ENCODE measurements around the gene ABCB10.
A peak's percentile ranks its signal among the peaks of the same experiment; 100 is the strongest.
"Not testable (repeated sequence)": the region's sequence is repeated elsewhere in the genome, so short reads cannot be mapped to it uniquely, and the experiment has no call there.

Gene ABCB10

GRCh38 chr1:229529639-229530038, 28.9 kb downstream of the ABCB10 start:
- H3K27ac ChIP-seq (ENCODE audit: low read length): no peak overlapping the region
- peaks cover 30 to 59% of the 10 kb centered on the region in 2 donors for H3K36me3 ChIP-seq (ENCODE audit: control insufficient read depth in 1 of 2, insufficient read depth in 2 of 2, low read length in 2 of 2)
- no peaks in the 10 kb centered on the region for H3K4me1 ChIP-seq (ENCODE audit: control insufficient read depth in 1 of 2, insufficient read depth in 2 of 2, low read length in 2 of 2)
- H3K4me3 ChIP-seq (ENCODE audit: low read depth in 1 of 2, low read length in 2 of 2): no peak overlapping the region
- H3K9me3 ChIP-seq (ENCODE audit: control insufficient read depth in 1 of 2, low read length in 2 of 2): no peaks in the 10 kb centered on the region
- H3K27me3 ChIP-seq (ENCODE audit: low read depth, low read length): no peaks in the 10 kb centered on the region

- Histone ChIP-seq H3K9me3 (ENCODE audit: control insufficient read depth in 1 of 2, low read length in 2 of 2) (no peaks in the 10 kb centered on the region), H3K27ac (ENCODE audit: low read length) (no peak overlapping the region), H3K36me3 (ENCODE audit: control insufficient read depth in 1 of 2, insufficient read depth in 2 of 2, low read length in 2 of 2) (peaks cover 36 to 72% of the 10 kb centered on the region in 2 donors), H3K27me3 (ENCODE audit: low read depth, low read length) (no peaks in the 10 kb centered on the region), H3K4me1 (ENCODE audit: control insufficient read depth in 1 of 2, insufficient read depth in 2 of 2, low read length in 2 of 2) (no peaks in the 10 kb centered on the region), H3K4me3 (ENCODE audit: low read depth in 1 of 2, low read length in 2 of 2) (no peak overlapping the region)
These were observed 31.8 kb downstream of the ABCB10 start for GRCh38 chr1:229526695-229527094.

GRCh38 chr1:229523052-229523451, 35.5 kb downstream of the ABCB10 start:
- Histone ChIP-seq H3K9me3 (ENCODE audit: control insufficient read depth in 1 of 2, low read length in 2 of 2) (no peaks in the 10 kb centered on the region), H3K4me3 (ENCODE audit: low read depth in 1 of 2, low read length in 2 of 2) (no peak overlapping the region), H3K36me3 (ENCODE audit: control insufficient read depth in 1 of 2, insufficient read depth in 2 of 2, low read length in 2 of 2) (peaks cover 23 to 55% of the 10 kb centered on the region in 2 donors), H3K27ac (ENCODE audit: low read length) (no peak overlapping the region), H3K27me3 (ENCODE audit: low read depth, low read length) (no peaks in the 10 kb centered on the region), H3K4me1 (ENCODE audit: control insufficient read depth in 1 of 2, insufficient read depth in 2 of 2, low read length in 2 of 2) (no peaks in the 10 kb centered on the region)

GRCh38 chr1:229514578-229515275, 43.8 kb downstream of the ABCB10 start:
- Histone ChIP-seq H3K9me3 (ENCODE audit: control insufficient read depth in 1 of 2, low read length in 2 of 2) (no peaks in the 10 kb centered on the region), H3K27ac (ENCODE audit: low read length) (no peak overlapping the region), H3K27me3 (ENCODE audit: low read depth, low read length) (no peaks in the 10 kb centered on the region), H3K4me1 (ENCODE audit: control insufficient read depth in 1 of 2, insufficient read depth in 2 of 2, low read length in 2 of 2) (peaks cover 0 to 4% of the 10 kb centered on the region in 2 donors), H3K4me3 (ENCODE audit: low read depth in 1 of 2, low read length in 2 of 2) (no peak overlapping the region), H3K36me3 (ENCODE audit: control insufficient read depth in 1 of 2, insufficient read depth in 2 of 2, low read length in 2 of 2) (peaks cover 0 to 18% of the 10 kb centered on the region in 2 donors)

GRCh38 chr1:229511625-229512024, 46.9 kb downstream of the ABCB10 start:
- not testable (repeated sequence) for H3K36me3 ChIP-seq (ENCODE audit: control insufficient read depth in 1 of 2, insufficient read depth in 2 of 2, low read length in 2 of 2); H3K9me3 ChIP-seq (ENCODE audit: control insufficient read depth in 1 of 2, low read length in 2 of 2); H3K4me3 ChIP-seq (ENCODE audit: low read depth in 1 of 2, low read length in 2 of 2); H3K27me3 ChIP-seq (ENCODE audit: low read depth, low read length); H3K27ac ChIP-seq (ENCODE audit: low read length)
- peaks cover 9 to 13% of the 10 kb centered on the region in 2 donors for H3K4me1 ChIP-seq (ENCODE audit: control insufficient read depth in 1 of 2, insufficient read depth in 2 of 2, low read length in 2 of 2)

GRCh38 chr1:229511201-229511600, 47.3 kb downstream of the ABCB10 start:
- not testable (repeated sequence) for H3K27ac ChIP-seq (ENCODE audit: low read length); H3K27me3 ChIP-seq (ENCODE audit: low read depth, low read length); H3K4me3 ChIP-seq (ENCODE audit: low read depth in 1 of 2, low read length in 2 of 2); H3K9me3 ChIP-seq (ENCODE audit: control insufficient read depth in 1 of 2, low read length in 2 of 2); H3K36me3 ChIP-seq (ENCODE audit: control insufficient read depth in 1 of 2, insufficient read depth in 2 of 2, low read length in 2 of 2)
- peaks cover 9 to 17% of the 10 kb centered on the region in 2 donors for H3K4me1 ChIP-seq (ENCODE audit: control insufficient read depth in 1 of 2, insufficient read depth in 2 of 2, low read length in 2 of 2)

- Histone ChIP-seq H3K4me3 (ENCODE audit: low read depth in 1 of 2, low read length in 2 of 2) (no peak overlapping the region), H3K9me3 (ENCODE audit: control insufficient read depth in 1 of 2, low read length in 2 of 2) (no peaks in the 10 kb centered on the region), H3K27ac (ENCODE audit: low read length) (no peak overlapping the region), H3K4me1 (ENCODE audit: control insufficient read depth in 1 of 2, insufficient read depth in 2 of 2, low read length in 2 of 2) (peaks cover 9 to 16% of the 10 kb centered on the region in 2 donors), H3K27me3 (ENCODE audit: low read depth, low read length) (no peaks in the 10 kb centered on the region), H3K36me3 (ENCODE audit: control insufficient read depth in 1 of 2, insufficient read depth in 2 of 2, low read length in 2 of 2) (peaks cover 3 to 6% of the 10 kb centered on the region in 2 donors)
These were observed 48.9 kb downstream of the ABCB10 start for GRCh38 chr1:229509576-229509975.

- peak overlapping the region; percentile 96 to 97 for H3K4me3 ChIP-seq (ENCODE audit: low read depth in 1 of 2, low read length in 2 of 2)
- peaks cover 9 to 13% of the 10 kb centered on the region in 2 donors for H3K4me1 ChIP-seq (ENCODE audit: control insufficient read depth in 1 of 2, insufficient read depth in 2 of 2, low read length in 2 of 2)
- no peaks in the 10 kb centered on the region for H3K9me3 ChIP-seq (ENCODE audit: control insufficient read depth in 1 of 2, low read length in 2 of 2)
- peaks cover 6 to 7% of the 10 kb centered on the region in 2 donors for H3K36me3 ChIP-seq (ENCODE audit: control insufficient read depth in 1 of 2, insufficient read depth in 2 of 2, low read length in 2 of 2)
- no peaks in the 10 kb centered on the region for H3K27me3 ChIP-seq (ENCODE audit: low read depth, low read length)
- H3K27ac ChIP-seq (ENCODE audit: low read length): peak overlapping the region; percentile 100
These were observed 49.6 kb downstream of the ABCB10 start for GRCh38 chr1:229508823-229509337.

GRCh38 chr1:229507951-229508822, 50.3 kb downstream of the ABCB10 start, which contains the start of gene NUP133:
Gene NUP133 (minus strand): TSS chr1:229508341. CDS start chr1:229508249, 92 bp downstream.
- H3K9me3 ChIP-seq (ENCODE audit: control insufficient read depth in 1 of 2, low read length in 2 of 2): no peaks in the 10 kb centered on the region
- H3K4me1 ChIP-seq (ENCODE audit: control insufficient read depth in 1 of 2, insufficient read depth in 2 of 2, low read length in 2 of 2): peaks cover 9 to 13% of the 10 kb centered on the region in 2 donors
- H3K27me3 ChIP-seq (ENCODE audit: low read depth, low read length): no peaks in the 10 kb centered on the region
- peak within 1 kb of the TSS; percentile 100 for H3K27ac ChIP-seq (ENCODE audit: low read length)
- peak within 1 kb of the TSS; percentile 96 to 97 for H3K4me3 ChIP-seq (ENCODE audit: low read depth in 1 of 2, low read length in 2 of 2)
- H3K36me3 ChIP-seq (ENCODE audit: control insufficient read depth in 1 of 2, insufficient read depth in 2 of 2, low read length in 2 of 2): peaks cover 6 to 7% of the 10 kb centered on the region in 2 donors

- Histone ChIP-seq H3K9me3 (ENCODE audit: control insufficient read depth in 1 of 2, low read length in 2 of 2) (no peaks in the 10 kb centered on the region), H3K4me3 (ENCODE audit: low read depth in 1 of 2, low read length in 2 of 2) (peak overlapping the region; percentile 96 to 97), H3K27ac (ENCODE audit: low read length) (peak overlapping the region; percentile 100), H3K27me3 (ENCODE audit: low read depth, low read length) (no peaks in the 10 kb centered on the region), H3K4me1 (ENCODE audit: control insufficient read depth in 1 of 2, insufficient read depth in 2 of 2, low read length in 2 of 2) (peaks cover 9 to 13% of the 10 kb centered on the region in 2 donors), H3K36me3 (ENCODE audit: control insufficient read depth in 1 of 2, insufficient read depth in 2 of 2, low read length in 2 of 2) (peaks cover 6 to 7% of the 10 kb centered on the region in 2 donors)
These were observed 51.0 kb downstream of the ABCB10 start for GRCh38 chr1:229507502-229507901.

- Histone ChIP-seq H3K9me3 (ENCODE audit: control insufficient read depth in 1 of 2, low read length in 2 of 2) (no peaks in the 10 kb centered on the region), H3K4me3 (ENCODE audit: low read depth in 1 of 2, low read length in 2 of 2) (peak overlapping the region; percentile 96 to 97), H3K36me3 (ENCODE audit: control insufficient read depth in 1 of 2, insufficient read depth in 2 of 2, low read length in 2 of 2) (peaks cover 8% of the 10 kb centered on the region in 2 donors)
These were observed 51.9 kb downstream of the ABCB10 start for GRCh38 chr1:229506633-229507032.

More at GRCh38 chr1:229506633-229507032, 51.9 kb downstream of the ABCB10 start:
- peaks cover 9 to 13% of the 10 kb centered on the region in 2 donors for H3K4me1 ChIP-seq (ENCODE audit: control insufficient read depth in 1 of 2, insufficient read depth in 2 of 2, low read length in 2 of 2)
- H3K27ac ChIP-seq (ENCODE audit: low read length): no peak overlapping the region
- no peaks in the 10 kb centered on the region for H3K27me3 ChIP-seq (ENCODE audit: low read depth, low read length)

Data from muscle layer of duodenum (tissue), 2 donors.